ENCODE measurements around the gene NATD1. TPM values are rescaled to one million over a fixed set of nuclear protein-coding genes. Genes with fewer than 3 reads are reported as not detected.

The NATD1 gene
- total and polyA plus RNA-seq, 9 of the 15 experiments (the other 6 are each of a cell fraction or from before 2014, with no cell fraction given) = 0.24 to 5.4 (median 1.6) TPM

GRCh38 chr17:21247552-21248258 is 5.5 kb downstream of the NATD1 start (continued):
- TF ChIP-seq ZHX1 (conservative IDR thresholded peaks at IDR 0.05; ENCODE audit: low read length) = no peak

GRCh38 chr17:21246698-21247097 is 6.5 kb downstream of the NATD1 start:
- Histone ChIP-seq H3K9me1 (ENCODE audit: control insufficient read depth, insufficient read depth, low read length) (peaks cover 4% of the 10 kb centered on the region), H3K27me3 (ENCODE audit: control insufficient read depth in 2 of 2, insufficient read depth in 2 of 2, low read length in 2 of 2) (no peaks in the 10 kb centered on the region), H3K79me2 (ENCODE audit: control insufficient read depth, insufficient read depth, low read length) (no peaks in the 10 kb centered on the region), H3K4me1 (replicated peaks in 1 of 2; ENCODE audit: control insufficient read depth in 2 of 2, insufficient read depth in 2 of 2, low read length in 2 of 2) (peaks cover 0 to 3% of the 10 kb centered on the region in 2 experiments; a peak in 2 of 5 replicates), H3K4me2 (ENCODE audit: insufficient read depth, low read length) (no peak overlapping the region), H2AFZ (ENCODE audit: low read depth, low read length) (no peak overlapping the region), H3K27ac (ENCODE audit: extremely low read depth, low read depth, low read length) (no peak overlapping the region), H3K9me3 (replicated peaks; ENCODE audit: control insufficient read depth, insufficient read depth, low read depth, low read length) (no peaks in the 10 kb centered on the region), H3K9ac (ENCODE audit: insufficient read depth in 1 of 2, low read depth in 2 of 2, low read length in 2 of 2) (no peak overlapping the region), H4K20me1 (replicated peaks; ENCODE audit: control insufficient read depth, insufficient read depth, low read length) (peaks cover 10% of the 10 kb centered on the region), H3K4me3 (no peak overlapping the region), H3K36me3 (ENCODE audit: control insufficient read depth, insufficient read depth, low read length) (no peaks in the 10 kb centered on the region)
- CTCF ChIA-PET (ENCODE audit: low intra/inter-chr PET ratio) = no interaction called here
- in situ Hi-C loops (cut with MboI) (no loop called here), intact Hi-C loops (cut with micrococcal nuclease) (no loop called here)
- DNase-seq (ENCODE audit: extremely low read depth in 1 of 4, low spot score in 3 of 4) (no peak), ATAC-seq (no peak), FAIRE-seq (no peak)
- WGBS (ENCODE audit: insufficient coverage, low coverage, missing lambda C conversion rate) = 70% methylated on average over 4 of the region's 4 CpGs
- POLR2A ChIA-PET = interaction anchor here (0.8 kb wide), 1 partner anchor 10 kb away, joined by 3 read pairs; no protein-coding TSS in a partner anchor
- BruUV-seq (replicated peaks) = no TSS peak
- no peak for TF ChIP-seq SPI1 (IDR thresholded peaks at IDR 0.05; ENCODE audit: borderline replicate concordance, low read depth, low read length)
- peak in 1 of 2 experiments; percentile 33; a peak in 1 of 4 replicates for TF ChIP-seq KDM1A (IDR thresholded peaks at IDR 0.05)
- TF ChIP-seq RBM25 (IDR thresholded peaks at IDR 0.05; ENCODE audit: low read depth, low read length, severe bottlenecking) = peak; percentile 75
- no peak for TF ChIP-seq HSF4 (CRISPR knock-in tag; IDR thresholded peaks at IDR 0.05; ENCODE audit: borderline replicate concordance)
- no peak for TF ChIP-seq KDM2B (CRISPR knock-in tag; IDR thresholded peaks at IDR 0.05)
- TF ChIP-seq ZNF41 (CRISPR knock-in tag; conservative IDR thresholded peaks at IDR 0.05) = no peak
- no peak for TF ChIP-seq ZKSCAN8 (CRISPR knock-in tag; IDR thresholded peaks at IDR 0.05)
- TF ChIP-seq BCOR (IDR thresholded peaks at IDR 0.05) = peak; percentile 43; the same call in 1 of the 2 replicates
- no peak for TF ChIP-seq MTA3 (IDR thresholded peaks at IDR 0.05; ENCODE audit: borderline replicate concordance)
- no peak for TF ChIP-seq ARID2 (IDR thresholded peaks at IDR 0.05)
- TF ChIP-seq TFAM (CRISPR knock-in tag; conservative IDR thresholded peaks at IDR 0.05) = no peak
- no peak for TF ChIP-seq ARID3A (IDR thresholded peaks at IDR 0.05; ENCODE audit: borderline replicate concordance, low read depth, low read length)
- TF ChIP-seq ZC3H8 (IDR thresholded peaks at IDR 0.05) = no peak
- no peak for TF ChIP-seq E2F1 (CRISPR knock-in tag; IDR thresholded peaks at IDR 0.05)

Data from K562 (cell line).